HTR-8/SVneo (cell line): ENCODE data around the gene SBF1.
A peak's percentile ranks its signal among the peaks of the same experiment; 100 is the strongest.

Source experiments
- DNase-seq: peaks from one replicate; pipeline ENCODE4 v3.0.0; 2011; ENCODE audit warnings: low spot score, mixed read lengths; ENCODE audit not compliant: insufficient read length
- FAIRE-seq: peaks from 2 replicates; lab custom pipeline; 2011; peaks lifted over from hg19 to GRCh38; lab: Jason Lieb, UNC

Gene SBF1

GRCh38 chr22:50488006-50488677 is 13.3 kb upstream of the SBF1 start:
- FAIRE-seq (no peak), DNase-seq (no peak)

GRCh38 chr22:50487290-50488005 is 12.6 kb upstream of the SBF1 start:
- no peak for FAIRE-seq
- DNase-seq = no peak

- FAIRE-seq (no peak), DNase-seq (no peak)
Observed at GRCh38 chr22:50486561-50487289, 11.9 kb upstream of the SBF1 start, which contains the start of gene MIOX. TSS of gene MIOX (plus strand) at chr22:50486859. CDS start at chr22:50486898, 39 bp downstream.

GRCh38 chr22:50485221-50486131 is 10.6 kb upstream of the SBF1 start:
- no peak for DNase-seq
- no peak for FAIRE-seq

- FAIRE-seq = no peak
- DNase-seq = no peak
Observed at GRCh38 chr22:50483977-50484853, 9.4 kb upstream of the SBF1 start.

GRCh38 chr22:50483556-50483955 is 8.7 kb upstream of the SBF1 start:
- FAIRE-seq (no peak), DNase-seq (no peak)

- DNase-seq (no peak), FAIRE-seq (no peak)
Observed at GRCh38 chr22:50483106-50483505, 8.3 kb upstream of the SBF1 start.

- DNase-seq (no peak), FAIRE-seq (no peak)
Observed at GRCh38 chr22:50482107-50483074, 7.6 kb upstream of the SBF1 start.

- FAIRE-seq (no peak), DNase-seq (peak; percentile 53)
Observed at GRCh38 chr22:50481440-50482106, 6.7 kb upstream of the SBF1 start, which contains the start of gene ADM2. TSS of gene ADM2 (plus strand) at chr22:50481543. CDS start at chr22:50481848, 305 bp downstream.

- no peak for DNase-seq
- no peak for FAIRE-seq
Observed at GRCh38 chr22:50481045-50481439, 6.2 kb upstream of the SBF1 start.

- DNase-seq = no peak
- no peak for FAIRE-seq
Observed at GRCh38 chr22:50479721-50480120, 4.9 kb upstream of the SBF1 start.

GRCh38 chr22:50477923-50478322 is 3.1 kb upstream of the SBF1 start:
- FAIRE-seq (no peak), DNase-seq (no peak)

- DNase-seq = no peak
- no peak for FAIRE-seq
Observed at GRCh38 chr22:50476868-50477267, 2.0 kb upstream of the SBF1 start.

- FAIRE-seq = no peak
- DNase-seq = no peak
Observed at GRCh38 chr22:50475652-50476002, 792 bp upstream of the SBF1 start.

- DNase-seq (no peak), FAIRE-seq (no peak)
Observed at GRCh38 chr22:50473855-50474671, 772 bp downstream of the SBF1 start.

GRCh38 chr22:50473088-50473487 is 1.7 kb downstream of the SBF1 start:
- peak; percentile 16 for FAIRE-seq

GRCh38 chr22:50471962-50472361 is 2.9 kb downstream of the SBF1 start:
- no peak for FAIRE-seq
- no peak for DNase-seq

More at GRCh38 chr22:50473088-50473487, 1.7 kb downstream of the SBF1 start:
- no peak for DNase-seq
